ENCODE results near the gene UBE2D4. TPM values are rescaled to one million over a fixed set of nuclear protein-coding genes. Genes with fewer than 3 reads are reported as not detected.
"Not testable (repeated sequence)": the region's sequence is repeated elsewhere in the genome, so short reads cannot be mapped to it uniquely, and the experiment has no call there.

UBE2D4 gene
- total and polyA plus RNA-seq, 9 donors = 9.1 to 32.1 (median 19.1) TPM

DNA sequence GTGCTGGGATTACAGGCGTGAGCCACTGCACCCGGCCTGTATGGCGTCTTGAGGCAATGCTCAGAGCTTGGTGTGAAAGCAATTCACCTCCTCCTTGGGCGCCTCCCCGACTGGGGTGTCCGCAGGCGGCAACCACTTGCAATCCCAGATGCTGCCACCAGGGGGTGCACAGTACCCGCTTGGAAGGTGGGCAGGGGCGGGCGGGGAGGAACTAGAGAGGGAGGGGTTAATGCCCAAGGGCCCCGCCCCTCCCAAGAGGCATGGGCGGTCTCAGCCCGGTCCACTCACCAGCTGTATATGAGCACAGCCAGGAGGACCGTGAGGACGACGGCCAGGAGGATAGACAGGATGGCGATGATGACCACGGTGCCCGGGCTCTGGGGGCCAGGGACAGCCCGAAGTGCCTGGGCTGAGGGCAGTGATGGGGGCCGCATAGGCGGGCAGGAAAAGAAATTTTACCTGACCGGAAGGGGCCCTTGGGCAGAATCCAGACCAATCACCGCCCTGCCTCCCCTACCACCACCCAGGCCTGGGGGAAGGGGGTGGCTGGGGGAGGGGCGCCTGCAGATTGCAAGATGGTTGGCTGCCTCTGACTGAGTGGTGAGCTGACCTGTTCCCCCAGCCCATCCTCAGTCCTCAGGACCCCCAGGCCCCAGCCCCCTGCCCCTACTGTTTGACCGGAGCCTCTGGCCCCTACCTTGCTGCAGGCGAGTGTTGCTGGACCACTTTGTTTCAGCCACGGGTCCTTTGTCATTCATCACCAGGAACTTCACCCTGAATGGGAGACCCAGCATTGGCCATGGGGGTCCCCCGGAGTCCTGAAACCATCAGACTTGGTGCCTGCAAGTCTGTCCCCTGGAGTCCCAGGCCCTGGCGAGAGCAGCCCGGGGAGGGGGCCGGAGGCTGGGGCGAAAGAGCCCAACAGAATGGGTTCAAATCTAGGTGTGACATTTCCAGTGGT, 59.9 kb downstream of the UBE2D4 start:
- TF ChIP-seq, protein P1, sequence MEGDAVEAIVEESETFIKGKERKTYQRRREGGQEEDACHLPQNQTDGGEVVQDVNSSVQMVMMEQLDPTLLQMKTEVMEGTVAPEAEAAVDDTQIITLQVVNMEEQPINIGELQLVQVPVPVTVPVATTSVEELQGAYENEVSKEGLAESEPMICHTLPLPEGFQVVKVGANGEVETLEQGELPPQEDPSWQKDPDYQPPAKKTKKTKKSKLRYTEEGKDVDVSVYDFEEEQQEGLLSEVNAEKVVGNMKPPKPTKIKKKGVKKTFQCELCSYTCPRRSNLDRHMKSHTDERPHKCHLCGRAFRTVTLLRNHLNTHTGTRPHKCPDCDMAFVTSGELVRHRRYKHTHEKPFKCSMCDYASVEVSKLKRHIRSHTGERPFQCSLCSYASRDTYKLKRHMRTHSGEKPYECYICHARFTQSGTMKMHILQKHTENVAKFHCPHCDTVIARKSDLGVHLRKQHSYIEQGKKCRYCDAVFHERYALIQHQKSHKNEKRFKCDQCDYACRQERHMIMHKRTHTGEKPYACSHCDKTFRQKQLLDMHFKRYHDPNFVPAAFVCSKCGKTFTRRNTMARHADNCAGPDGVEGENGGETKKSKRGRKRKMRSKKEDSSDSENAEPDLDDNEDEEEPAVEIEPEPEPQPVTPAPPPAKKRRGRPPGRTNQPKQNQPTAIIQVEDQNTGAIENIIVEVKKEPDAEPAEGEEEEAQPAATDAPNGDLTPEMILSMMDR (IDR thresholded peaks at IDR 0.05) = peak in 1 of 3 donors; percentile 20
- H3K36me3 ChIP-seq; H3K4me3 ChIP-seq; intact Hi-C loops (cut with DNase I); H3K9me3 ChIP-seq; H3K4me1 ChIP-seq (ENCODE audit: insufficient read depth); H3K27ac ChIP-seq; H3K27me3 ChIP-seq: not testable (repeated sequence)
- peak; percentile 41 to 88 (median 76) for DNase-seq
- WGBS, 3 donors = 16 to 25% (median 23%) methylated on average over 27 to 30 of the region's 33 CpGs

GRCh38 chr7:43987476-43987875, 61.2 kb downstream of the UBE2D4 start:
- H3K9me3 ChIP-seq; DNase-seq; H3K27ac ChIP-seq; H3K27me3 ChIP-seq; H3K4me3 ChIP-seq; intact Hi-C loops (cut with DNase I); H3K36me3 ChIP-seq; H3K4me1 ChIP-seq (ENCODE audit: insufficient read depth): not testable (repeated sequence)
- 78 to 96% (median 94%) methylated on average over 5 to 9 of the region's 9 CpGs for WGBS, 3 donors

DNA sequence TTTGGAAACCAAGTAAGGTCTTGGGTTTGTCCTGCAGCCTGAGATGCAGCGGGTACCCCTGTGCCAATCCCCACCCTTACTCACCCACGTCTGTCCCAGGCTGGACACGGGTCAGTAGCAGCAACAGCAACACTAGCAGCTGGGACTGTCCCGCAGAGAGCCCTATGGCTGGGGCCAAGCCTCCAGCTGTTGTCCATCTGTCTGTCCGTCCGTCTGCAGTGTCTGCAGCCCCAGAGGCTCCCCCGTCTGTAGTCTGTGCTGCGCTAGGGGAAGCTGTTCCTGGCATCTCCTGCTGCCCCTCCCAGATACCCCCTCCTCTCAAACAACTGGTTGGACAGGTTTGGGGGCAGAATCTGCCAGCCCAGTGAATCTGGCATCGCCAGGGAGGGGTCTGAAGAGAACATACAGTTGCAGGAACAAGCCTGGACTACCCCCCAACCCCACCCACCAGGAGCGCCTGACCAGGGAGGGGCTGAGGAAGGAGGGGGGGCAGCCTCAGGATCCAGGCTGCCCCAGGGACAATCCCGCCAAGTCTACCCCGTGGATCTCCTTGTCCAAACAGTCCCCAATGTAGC, 63.9 kb downstream of the UBE2D4 start:
- DNase-seq; H3K27ac ChIP-seq; H3K27me3 ChIP-seq; H3K4me3 ChIP-seq; H3K36me3 ChIP-seq; intact Hi-C loops (cut with DNase I); H3K4me1 ChIP-seq (ENCODE audit: insufficient read depth); H3K9me3 ChIP-seq: not testable (repeated sequence)
- 60 to 71% (median 69%) methylated on average over 10 to 12 of the region's 12 CpGs for WGBS, 3 donors

DNA sequence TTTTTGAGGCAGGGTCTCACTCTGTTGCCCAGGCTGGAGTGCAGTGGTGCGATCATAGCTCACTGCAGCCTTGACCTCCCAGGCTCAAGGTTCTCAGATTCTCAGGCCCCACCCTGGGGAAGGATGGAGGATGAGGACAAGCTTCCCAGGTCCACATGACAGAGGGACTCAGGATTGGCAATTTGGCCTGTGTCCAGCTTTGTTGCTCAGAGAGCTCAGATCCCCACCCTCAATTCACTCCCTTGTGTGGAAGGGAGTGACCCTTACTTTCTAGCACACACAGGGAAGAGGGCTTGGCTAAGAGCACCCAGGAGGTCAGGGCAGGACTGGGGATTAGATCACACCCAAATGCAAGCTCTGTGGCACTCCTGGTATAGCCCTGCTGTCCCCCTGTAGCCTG, 64.6 kb downstream of the UBE2D4 start:
- H3K4me3 ChIP-seq; H3K4me1 ChIP-seq (ENCODE audit: insufficient read depth); H3K9me3 ChIP-seq; H3K27ac ChIP-seq; DNase-seq; H3K27me3 ChIP-seq; intact Hi-C loops (cut with DNase I); H3K36me3 ChIP-seq: not testable (repeated sequence)
- 67 to 95% (median 75%) methylated on average over 1 of the region's 1 CpG for WGBS, 3 donors

- 81 to 88% (median 82%) methylated on average over 7 of the region's 7 CpGs for WGBS, 3 donors
- H3K4me1 ChIP-seq (ENCODE audit: insufficient read depth); H3K27me3 ChIP-seq; H3K27ac ChIP-seq; H3K36me3 ChIP-seq; DNase-seq; H3K4me3 ChIP-seq; intact Hi-C loops (cut with DNase I); H3K9me3 ChIP-seq: not testable (repeated sequence)
Measured at GRCh38 chr7:43992896-43993295, 66.7 kb downstream of the UBE2D4 start.

DNA sequence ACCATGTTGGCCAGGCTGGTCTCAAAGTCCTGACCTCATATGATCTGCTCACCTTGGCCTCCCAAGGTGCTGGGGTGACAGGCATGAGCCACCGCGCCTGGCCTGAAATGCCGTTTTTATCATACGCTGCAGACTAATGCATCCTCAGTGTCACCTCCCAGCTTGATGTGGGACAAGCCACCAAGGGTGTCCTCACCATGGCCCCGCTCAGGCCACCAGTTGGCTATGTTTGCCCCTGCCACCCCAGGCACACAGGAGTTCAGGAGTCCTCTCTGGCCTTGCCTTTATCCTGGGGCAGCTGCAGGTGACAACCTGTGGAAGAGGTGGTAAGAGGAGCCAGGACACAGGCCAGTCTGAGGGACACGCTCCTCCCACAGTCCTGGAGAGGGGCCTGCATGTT, 68.4 kb downstream of the UBE2D4 start:
- 92 to 100% (median 100%) methylated on average over 5 to 6 of the region's 6 CpGs for WGBS, 3 donors
- H3K36me3 ChIP-seq; H3K4me1 ChIP-seq (ENCODE audit: insufficient read depth); H3K4me3 ChIP-seq; H3K9me3 ChIP-seq; H3K27ac ChIP-seq; DNase-seq; H3K27me3 ChIP-seq; intact Hi-C loops (cut with DNase I): not testable (repeated sequence)

- H3K27ac ChIP-seq; intact Hi-C loops (cut with DNase I); H3K9me3 ChIP-seq; DNase-seq; H3K4me1 ChIP-seq (ENCODE audit: insufficient read depth); H3K27me3 ChIP-seq; H3K4me3 ChIP-seq; H3K36me3 ChIP-seq: not testable (repeated sequence)
- 89 to 94% (median 94%) methylated on average over 2 to 3 of the region's 3 CpGs for WGBS, 3 donors
Measured at GRCh38 chr7:43997532-43997931, 71.3 kb downstream of the UBE2D4 start, which contains the start of gene SPDYE1. TSS of gene SPDYE1 (plus strand) at chr7:43997897. CDS start at chr7:43999950, 2,053 bp downstream.

Other genes with a start within 250 kb of the UBE2D4 start
- gene COA1, start 196.9 kb upstream of the UBE2D4 start, total RNA-seq = 10 to 100 TPM; 45.4 to 67.7 (median 51.8) TPM
- gene COA1, start 196.9 kb upstream of the UBE2D4 start, polyA plus RNA-seq = 10 to 100 TPM; 33.2 to 41.8 TPM
- gene BLVRA, start 167.8 kb upstream of the UBE2D4 start, total RNA-seq = 10 to 100 TPM; 47.6 to 75.1 (median 65.2) TPM
- 10 to 100 TPM; 64.4 to 66.4 TPM for gene BLVRA, start 167.8 kb upstream of the UBE2D4 start, polyA plus RNA-seq
- 100 to 1,000 TPM in 1 of 7 donors, 10 to 100 TPM in 6; 73.0 to 111 (median 90.9) TPM for gene MRPS24, start 56.9 kb upstream of the UBE2D4 start, total RNA-seq
- gene MRPS24, start 56.9 kb upstream of the UBE2D4 start, polyA plus RNA-seq = 100 to 1,000 TPM; 104 to 124 TPM
- 10 to 100 TPM; 20.9 to 41.0 (median 38.8) TPM for gene URGCP, start 19.8 kb upstream of the UBE2D4 start, total RNA-seq
- gene URGCP, start 19.8 kb upstream of the UBE2D4 start, polyA plus RNA-seq = 10 to 100 TPM; 19.3 to 55.1 TPM
- gene SPDYE1, start 71.5 kb downstream of the UBE2D4 start, total RNA-seq = under 1 TPM in 3 of 7 donors, not detected in 4; 0.10 to 0.17 (median 0.13) TPM
- under 1 TPM in 1 of 2 donors, not detected in 1; 0.02 TPM for gene SPDYE1, start 71.5 kb downstream of the UBE2D4 start, polyA plus RNA-seq
- gene DBNL, start 118.3 kb downstream of the UBE2D4 start, total RNA-seq = 10 to 100 TPM; 56.3 to 91.1 (median 70.2) TPM
- gene DBNL, start 118.3 kb downstream of the UBE2D4 start, polyA plus RNA-seq = 10 to 100 TPM; 22.0 to 57.7 TPM
- 1 to 10 TPM in 4 of 7 donors, under 1 TPM in 1, not detected in 2; 0.72 to 3.2 (median 1.9) TPM for gene PGAM2, start 139.1 kb downstream of the UBE2D4 start, total RNA-seq
- 1 to 10 TPM in 1 of 2 donors, under 1 TPM in 1; 0.40 to 1.7 TPM for gene PGAM2, start 139.1 kb downstream of the UBE2D4 start, polyA plus RNA-seq
- gene POLM, start 156.1 kb downstream of the UBE2D4 start, total RNA-seq = 10 to 100 TPM; 20.9 to 37.3 (median 30.2) TPM
- 10 to 100 TPM in 1 of 2 donors, 1 to 10 TPM in 1; 5.1 to 24.7 TPM for gene POLM, start 156.1 kb downstream of the UBE2D4 start, polyA plus RNA-seq
- gene AEBP1, start 177.9 kb downstream of the UBE2D4 start, total RNA-seq = 100 to 1,000 TPM; 137 to 563 (median 327) TPM
- 100 to 1,000 TPM; 240 to 283 TPM for gene AEBP1, start 177.9 kb downstream of the UBE2D4 start, polyA plus RNA-seq
- gene POLD2, start 197.1 kb downstream of the UBE2D4 start, total RNA-seq = 100 to 1,000 TPM in 2 of 7 donors, 10 to 100 TPM in 5; 42.4 to 118 (median 76.9) TPM
- gene POLD2, start 197.1 kb downstream of the UBE2D4 start, polyA plus RNA-seq = 10 to 100 TPM; 35.3 to 63.5 TPM
- 1 to 10 TPM in 3 of 7 donors, under 1 TPM in 1, not detected in 3; 0.46 to 2.0 (median 1.6) TPM for gene MYL7, start 214.9 kb downstream of the UBE2D4 start, total RNA-seq
- gene MYL7, start 214.9 kb downstream of the UBE2D4 start, polyA plus RNA-seq = 1 to 10 TPM in 1 of 2 donors, under 1 TPM in 1; 0.35 to 1.5 TPM